Fibroblast of skin of left biceps (primary cell): ENCODE data around the gene NRGN.

ENCODE experiments used
- DNase-seq, 2 experiments: peaks; one replicate each; pipeline ENCODE4 v3.0.0-alpha.2; 2013; ENCODE audit warnings: low read depth in 2 of 2

Gene NRGN

GRCh38 chr11:124740277-124740882, 638 bp downstream of the NRGN start:
- DNase-seq, result no peak

GRCh38 chr11:124742555-124742954, 2.8 kb downstream of the NRGN start:
- no peak for DNase-seq

- DNase-seq, result no peak
Observed at GRCh38 chr11:124743050-124743449, 3.3 kb downstream of the NRGN start.

- DNase-seq, result no peak
Observed at GRCh38 chr11:124745270-124745834, 5.6 kb downstream of the NRGN start.

- DNase-seq, result no peak
Observed at GRCh38 chr11:124745835-124746620, 6.3 kb downstream of the NRGN start.

GRCh38 chr11:124746621-124747243, 7.0 kb downstream of the NRGN start:
- no peak for DNase-seq

- DNase-seq, result no peak
Observed at GRCh38 chr11:124747406-124748099, 7.8 kb downstream of the NRGN start.

- DNase-seq, result no peak
Observed at GRCh38 chr11:124748100-124748418, 8.3 kb downstream of the NRGN start.

- DNase-seq, result no peak
Observed at GRCh38 chr11:124748481-124749343, 9.0 kb downstream of the NRGN start.

- DNase-seq, result no peak
Observed at GRCh38 chr11:124749912-124750311, 10.2 kb downstream of the NRGN start.

GRCh38 chr11:124751391-124751740, 11.6 kb downstream of the NRGN start:
- no peak for DNase-seq

GRCh38 chr11:124751741-124752470, 12.2 kb downstream of the NRGN start, which contains the start of gene VSIG2:
Gene VSIG2 (minus strand): TSS chr11:124752255. CDS start chr11:124752137, 118 bp downstream.
- DNase-seq, result no peak

GRCh38 chr11:124752471-124753102, 12.8 kb downstream of the NRGN start:
- DNase-seq, result no peak

GRCh38 chr11:124753205-124753604, 13.5 kb downstream of the NRGN start:
- DNase-seq, result no peak

GRCh38 chr11:124753624-124754023, 13.9 kb downstream of the NRGN start:
- DNase-seq, result no peak

GRCh38 chr11:124754309-124754708, 14.6 kb downstream of the NRGN start:
- no peak for DNase-seq

GRCh38 chr11:124754710-124755109, 15.0 kb downstream of the NRGN start:
- DNase-seq, result no peak

- DNase-seq, result no peak
Observed at GRCh38 chr11:124756033-124756752, 16.5 kb downstream of the NRGN start.

- DNase-seq, result no peak
Observed at GRCh38 chr11:124756753-124757227, 17.0 kb downstream of the NRGN start.
